HAP-1 (cell line): ENCODE results near the gene HNRNPK.

Experiments
- DNase-seq, 2 experiments: peaks; one replicate each; pipeline ENCODE4 v3.0.0-alpha.2; 2016 to 2020; ENCODE audit warnings: low spot score in 2 of 2
- H3K27me3 ChIP-seq: fragments of 250-450 bp; sonication (Bioruptor Pico); 2 replicates; pipeline ENCODE4 v1.5.1; 2020; ENCODE audit warnings: low read depth, mild to moderate bottlenecking, moderate library complexity
- H3K36me3 ChIP-seq: fragments of 250-450 bp; sonication (Bioruptor Pico); replicated peaks from 2 replicates; pipeline ENCODE4 v1.5.1; 2020; ENCODE audit warnings: mild to moderate bottlenecking
- H3K4me1 ChIP-seq: fragments of 250-450 bp; sonication (Bioruptor Pico); 2 replicates; pipeline ENCODE4 v1.5.1; 2020; ENCODE audit warnings: mild to moderate bottlenecking
- H3K4me3 ChIP-seq: fragments of 250-450 bp; sonication (Bioruptor Pico); 2 replicates; pipeline ENCODE4 v1.5.1; 2020; ENCODE audit warnings: mild to moderate bottlenecking, moderate library complexity
- H3K9me3 ChIP-seq: fragments of 250-450 bp; sonication (Bioruptor Pico); 2 replicates; pipeline ENCODE4 v1.5.1; 2020; ENCODE audit warnings: mild to moderate bottlenecking, moderate library complexity
- in situ Hi-C: fragments of 300-500 bp; cut with MboI; formaldehyde crosslinking; loops from 3 replicates; pipeline ENCODE4 v1.14.3; 2020; ENCODE audit warnings: low sequenced_read_pairs, inconsistent platforms, mixed read lengths

Gene HNRNPK

DNA sequence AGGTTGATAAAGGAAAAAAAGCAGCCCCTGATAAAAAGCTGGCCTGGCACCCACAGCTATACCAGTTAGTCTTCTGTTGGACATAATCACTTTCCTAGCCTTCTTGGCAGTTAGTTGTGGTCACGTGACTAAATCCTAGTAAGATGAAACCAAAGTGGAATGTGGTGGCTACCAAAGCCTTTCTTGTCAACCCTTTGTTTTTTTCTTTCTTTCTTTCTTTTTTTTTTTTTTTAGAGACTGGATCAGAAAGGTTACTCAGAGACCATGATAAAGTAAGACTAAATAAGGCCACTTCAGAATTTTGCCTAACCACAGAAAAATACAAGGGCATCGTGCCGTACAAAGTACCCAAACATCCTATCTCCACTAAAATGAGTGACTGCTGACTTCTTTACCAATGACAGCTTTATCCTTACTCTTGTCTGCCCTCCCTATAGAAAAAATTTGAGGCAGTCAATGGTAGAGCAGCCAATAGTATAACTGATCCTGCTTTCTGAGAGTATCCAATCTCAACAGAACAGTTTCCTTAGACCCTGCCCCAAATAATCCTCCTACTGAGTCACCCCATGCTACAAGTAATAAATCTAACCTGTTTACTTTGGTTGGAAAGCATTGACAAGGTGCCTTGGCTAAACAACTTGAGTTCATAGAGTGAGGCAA is 44.6 kb downstream of the HNRNPK start:
- in situ Hi-C loops = loop anchor here (5.0 kb wide), 2 partner anchors 327 to 382 kb away; no protein-coding TSS in a partner anchor
- peak in 1 of 2 experiments; percentile 62 for DNase-seq
- Histone ChIP-seq H3K27me3 (no peaks in the 10 kb centered on the region), H3K36me3 (no peaks in the 10 kb centered on the region), H3K9me3 (no peaks in the 10 kb centered on the region), H3K4me3 (no peak overlapping the region), H3K4me1 (peaks cover 6% of the 10 kb centered on the region)

DNA sequence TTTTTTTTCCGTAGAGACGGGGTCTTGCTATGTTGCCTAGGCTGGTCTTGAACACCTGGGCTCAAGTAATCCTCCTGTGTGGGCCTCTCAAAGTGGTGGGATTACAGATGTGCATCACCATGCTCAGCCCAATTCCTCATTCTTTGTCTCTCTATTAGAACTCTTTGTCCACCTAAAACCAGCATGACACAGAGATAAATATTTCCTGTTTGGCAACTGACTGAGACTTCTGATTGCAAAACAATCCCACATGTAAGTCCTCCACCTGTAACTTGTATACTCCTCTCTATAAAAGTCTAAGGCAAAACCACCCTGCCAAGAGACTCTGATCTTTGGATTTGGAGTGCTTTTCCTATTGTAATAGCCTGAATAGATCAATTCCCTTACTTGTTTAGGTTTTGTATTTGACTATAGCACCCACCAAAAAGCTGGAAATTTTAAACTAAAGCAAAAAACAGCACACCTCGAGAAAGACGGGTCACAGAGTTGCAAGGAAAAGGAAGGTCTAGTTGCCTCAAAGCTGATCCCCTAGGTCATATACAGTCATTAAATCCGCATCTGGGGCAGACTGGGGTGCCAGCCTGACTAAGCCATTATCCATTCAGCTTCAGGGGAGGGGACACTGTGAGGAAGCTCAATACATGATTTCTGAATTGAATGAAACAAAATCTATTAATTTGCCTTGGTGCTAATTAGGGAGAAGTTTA is 45.3 kb downstream of the HNRNPK start:
- Histone ChIP-seq H3K36me3 (no peaks in the 10 kb centered on the region), H3K27me3 (no peaks in the 10 kb centered on the region), H3K4me3 (no peak overlapping the region), H3K9me3 (no peaks in the 10 kb centered on the region), H3K4me1 (peaks cover 6% of the 10 kb centered on the region)
- in situ Hi-C loops = loop anchor here (5.0 kb wide), 2 partner anchors 328 to 383 kb away; no protein-coding TSS in a partner anchor
- no peak for DNase-seq

DNA sequence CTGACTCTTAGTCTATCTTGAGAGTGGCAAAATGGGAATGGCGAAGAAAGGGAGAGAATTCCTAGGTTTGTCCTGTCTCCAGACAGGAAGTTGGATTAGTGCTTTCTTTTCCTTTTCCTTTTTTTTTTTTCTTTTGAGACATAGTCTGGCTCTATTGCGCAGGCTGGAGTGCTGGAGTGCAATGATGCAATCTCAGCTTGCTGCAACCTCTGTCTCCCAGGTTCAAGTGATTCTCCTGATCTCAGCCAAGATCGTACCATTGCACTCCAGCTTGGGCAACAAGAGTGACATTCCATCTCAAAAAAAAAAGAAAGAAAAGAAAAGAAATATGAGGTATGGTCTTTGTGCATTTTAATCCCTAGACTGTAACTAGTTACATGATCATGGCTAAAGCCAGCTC is 46.2 kb downstream of the HNRNPK start:
- no peaks in the 10 kb centered on the region for H3K9me3 ChIP-seq
- no peaks in the 10 kb centered on the region for H3K27me3 ChIP-seq
- H3K4me3 ChIP-seq = no peak overlapping the region
- peaks cover 6% of the 10 kb centered on the region for H3K4me1 ChIP-seq
- no peaks in the 10 kb centered on the region for H3K36me3 ChIP-seq
- DNase-seq = no peak
- in situ Hi-C loops = no loop called here

DNA sequence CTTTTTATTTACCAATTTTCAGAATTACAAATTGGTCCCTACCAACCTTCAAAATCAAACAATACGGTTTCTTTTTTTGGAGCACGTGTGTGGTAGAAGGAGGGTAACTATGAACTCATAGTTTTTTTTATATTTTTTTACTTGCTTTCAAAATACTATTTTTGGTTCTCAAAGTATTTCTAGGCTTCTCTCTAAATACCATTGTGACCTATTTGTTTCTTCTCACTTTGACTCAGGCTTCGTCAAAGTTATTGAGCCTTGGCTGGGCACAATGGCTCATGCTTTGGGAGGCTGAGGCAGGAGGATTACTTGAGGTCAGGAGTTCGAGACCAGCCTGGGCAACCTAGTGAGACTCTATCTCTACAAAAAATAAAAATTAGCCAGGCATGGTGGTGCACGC is 47.2 kb downstream of the HNRNPK start:
- Histone ChIP-seq H3K36me3 (no peaks in the 10 kb centered on the region), H3K4me1 (peaks cover 6% of the 10 kb centered on the region), H3K4me3 (no peak overlapping the region), H3K27me3 (no peaks in the 10 kb centered on the region), H3K9me3 (no peaks in the 10 kb centered on the region)
- in situ Hi-C loops = no loop called here
- no peak for DNase-seq

DNA sequence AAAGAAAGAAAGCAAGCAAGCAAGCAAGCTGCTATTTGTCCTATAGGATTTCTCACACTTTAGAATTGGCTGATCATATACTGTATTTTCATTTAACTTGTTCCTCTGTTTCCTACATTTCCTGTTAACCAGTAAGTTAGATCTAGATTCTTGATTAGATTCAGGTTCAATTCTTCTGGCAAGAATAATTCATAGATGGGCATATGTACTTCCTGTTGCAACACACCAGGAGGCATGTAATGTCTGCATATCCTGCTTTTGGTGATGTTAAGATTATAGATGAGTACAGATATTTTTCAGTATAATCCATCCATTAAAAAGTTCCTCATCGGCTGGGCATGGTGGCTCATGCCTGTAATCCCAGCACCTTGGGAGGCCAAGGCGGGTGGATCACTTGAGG is 48.0 kb downstream of the HNRNPK start:
- Histone ChIP-seq H3K9me3 (no peaks in the 10 kb centered on the region), H3K4me3 (no peak overlapping the region), H3K36me3 (no peaks in the 10 kb centered on the region), H3K4me1 (peaks cover 6% of the 10 kb centered on the region), H3K27me3 (no peaks in the 10 kb centered on the region)
- in situ Hi-C loops = no loop called here
- DNase-seq = no peak

DNA sequence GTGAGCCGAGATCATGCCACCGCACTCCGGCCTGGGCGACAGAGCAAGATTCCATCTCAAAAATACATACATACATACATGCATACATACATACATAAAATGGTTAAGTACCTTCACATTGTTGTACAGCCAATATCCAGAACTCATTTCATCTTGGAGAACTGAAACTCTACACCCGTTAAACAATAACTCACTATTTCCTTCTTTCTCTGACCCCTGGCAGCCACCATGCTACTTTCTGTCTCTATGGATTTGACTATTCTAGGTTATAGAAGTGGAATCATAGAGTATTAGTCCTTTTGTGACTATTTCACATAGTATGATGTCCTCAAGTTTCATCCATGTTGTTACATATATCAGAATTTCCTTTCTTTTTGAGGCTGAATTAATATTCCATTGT is 49.1 kb downstream of the HNRNPK start:
- DNase-seq = no peak
- Histone ChIP-seq H3K4me3 (no peak overlapping the region), H3K27me3 (no peaks in the 10 kb centered on the region), H3K9me3 (no peaks in the 10 kb centered on the region), H3K36me3 (no peaks in the 10 kb centered on the region), H3K4me1 (peaks cover 6% of the 10 kb centered on the region)
- in situ Hi-C loops = no loop called here

DNA sequence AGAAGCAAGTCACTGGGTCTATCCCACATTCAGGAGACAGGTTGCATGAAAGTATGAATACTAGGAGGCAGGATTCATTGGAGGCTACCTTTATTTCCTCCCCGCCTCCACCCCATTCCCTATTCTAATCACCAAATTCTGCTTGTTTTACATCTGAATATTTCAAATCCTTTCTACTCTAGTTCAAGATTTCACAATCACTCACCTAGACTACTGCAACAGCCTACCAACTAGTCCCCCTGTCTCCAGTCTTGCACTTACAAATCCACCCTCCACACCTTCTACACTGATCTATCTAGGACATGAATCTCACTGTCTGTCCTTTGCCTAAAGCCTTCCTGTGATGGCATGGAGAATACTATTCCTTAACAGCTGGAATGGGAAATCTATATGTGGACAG is 52.4 kb downstream of the HNRNPK start:
- Histone ChIP-seq H3K4me1 (no peaks in the 10 kb centered on the region), H3K27me3 (no peaks in the 10 kb centered on the region), H3K36me3 (no peaks in the 10 kb centered on the region), H3K4me3 (no peak overlapping the region), H3K9me3 (no peaks in the 10 kb centered on the region)
- no peak for DNase-seq
- in situ Hi-C loops = no loop called here

DNA sequence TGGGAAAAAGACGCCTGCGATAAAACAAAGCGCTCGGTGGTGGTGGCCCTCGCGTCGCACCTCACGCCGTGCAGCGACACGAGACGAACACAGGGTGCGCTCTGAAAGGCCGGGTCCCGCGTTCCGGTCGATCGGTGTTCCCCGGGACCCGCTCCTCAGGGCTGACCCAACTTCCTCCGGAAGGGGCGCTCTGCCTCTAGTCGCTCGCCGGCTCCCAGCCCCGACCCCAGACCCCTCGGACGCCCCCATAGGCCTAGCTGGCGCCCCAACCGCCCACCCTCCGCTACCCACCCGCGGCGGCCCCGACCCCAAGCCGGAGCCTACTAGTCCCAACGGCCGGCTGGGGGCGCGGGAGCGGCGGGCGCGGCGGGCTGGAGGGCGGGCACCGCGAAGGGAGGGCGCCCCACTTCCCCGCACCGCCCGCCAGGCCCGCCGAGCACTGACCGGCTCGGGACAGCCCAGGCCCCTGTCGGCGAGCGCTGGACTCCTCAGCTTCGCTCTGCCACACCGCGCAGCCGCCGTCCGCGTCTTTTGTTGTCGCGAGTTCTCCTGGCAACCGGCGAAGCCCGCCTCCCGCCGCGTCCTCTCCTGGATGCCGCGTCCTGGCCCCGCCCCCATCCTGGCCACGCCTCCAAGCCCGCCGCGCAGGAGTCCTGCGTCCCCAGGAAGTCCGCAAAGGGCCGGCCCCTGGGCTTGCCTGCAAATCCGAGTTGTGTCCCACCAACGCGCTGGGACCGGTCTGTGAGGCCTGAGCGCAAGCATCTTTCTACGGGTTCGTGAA is 58.9 kb downstream of the HNRNPK start, which contains the start of gene KIF27:
Gene KIF27 (minus strand): TSS at position 506 of the 781 bp plus-strand sequence. CDS start 5,841 bp downstream, outside the sequence.
- H3K4me3 ChIP-seq = peak within 1 kb of the TSS; percentile 46

DNA sequence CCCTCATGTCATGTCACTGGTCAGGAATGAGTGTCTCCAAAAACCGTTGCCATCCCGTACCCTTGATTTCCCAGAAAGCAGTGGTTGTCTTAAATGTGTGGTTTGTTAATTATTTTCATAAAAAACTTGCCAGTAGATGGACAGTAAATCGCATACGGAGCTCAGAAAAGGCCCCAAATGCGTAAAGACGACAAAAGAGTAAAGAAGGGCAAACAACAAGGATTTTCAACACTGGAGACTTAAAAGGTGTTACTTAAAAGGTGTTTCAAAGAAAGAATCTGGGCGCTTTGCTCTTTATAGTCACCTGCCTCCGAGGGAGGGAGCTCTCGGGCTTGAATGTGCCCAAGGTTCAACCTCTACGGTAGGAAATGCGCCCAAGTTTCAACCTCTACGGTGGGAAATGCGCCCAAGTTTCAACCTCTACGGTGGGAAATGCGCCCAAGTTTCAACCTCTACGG is 59.5 kb downstream of the HNRNPK start:
- no peaks in the 10 kb centered on the region for H3K36me3 ChIP-seq
- H3K27me3 ChIP-seq = no peaks in the 10 kb centered on the region
- no peaks in the 10 kb centered on the region for H3K9me3 ChIP-seq
- peaks cover 8% of the 10 kb centered on the region for H3K4me1 ChIP-seq
- in situ Hi-C loops = loop anchor here (25.0 kb wide), 3 partner anchors 283 to 708 kb away; no protein-coding TSS in a partner anchor
- peak overlapping the region; percentile 46 for H3K4me3 ChIP-seq
- DNase-seq = peak in 1 of 2 experiments; percentile 39

More for the DNA sequence above, 58.9 kb downstream of the HNRNPK start, which contains the start of gene KIF27:
- Histone ChIP-seq H3K27me3 (no peaks in the 10 kb centered on the region), H3K4me1 (peaks cover 8% of the 10 kb centered on the region), H3K9me3 (no peaks in the 10 kb centered on the region), H3K36me3 (no peaks in the 10 kb centered on the region)
- in situ Hi-C loops = loop anchor here (25.0 kb wide), 3 partner anchors 284 to 709 kb away; no protein-coding TSS in a partner anchor
- DNase-seq = peak; percentile 92 to 99

DNA sequence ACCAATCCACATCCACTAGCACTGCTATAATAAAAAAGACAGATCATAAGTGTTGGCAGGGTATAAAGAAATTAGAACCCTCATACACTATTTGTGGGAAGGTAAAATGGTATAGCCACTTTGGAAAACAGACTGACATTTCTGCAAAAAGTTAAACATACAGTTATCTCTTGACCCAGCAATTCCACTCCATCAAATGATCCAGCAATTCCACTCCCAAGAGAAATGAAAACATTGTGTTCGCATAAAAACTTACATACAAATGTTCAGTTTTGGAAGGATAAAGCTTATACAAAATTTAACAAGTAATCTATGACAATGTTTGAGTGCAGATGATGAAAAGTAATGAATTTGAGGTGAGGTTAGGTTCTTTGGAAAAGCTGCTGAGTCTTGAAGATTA is 60.9 kb downstream of the HNRNPK start:
- no peak overlapping the region for H3K4me3 ChIP-seq
- no peak for DNase-seq
- in situ Hi-C loops = loop anchor here (25.0 kb wide), 3 partner anchors 282 to 707 kb away; no protein-coding TSS in a partner anchor
- peaks cover 8% of the 10 kb centered on the region for H3K4me1 ChIP-seq
- H3K27me3 ChIP-seq = no peaks in the 10 kb centered on the region
- no peaks in the 10 kb centered on the region for H3K36me3 ChIP-seq
- no peaks in the 10 kb centered on the region for H3K9me3 ChIP-seq
